K562 (cell line): Measurements from ENCODE around the gene CCDC106.

Experiments used
- GABPA ChIP-seq: fragments of 200-800 bp; sonication (Bioruptor generic); conservative IDR thresholded peaks from 2 replicates; pipeline ENCODE4 v1.6.1; 2016; ENCODE audit warnings: low read depth, missing genetic modification characterization, missing compliant biosample characterization
- RAD21 ChIP-seq, 2 experiments: fragments of 250-450 bp in 1 of 2; fragments of 450-650 bp in 1 of 2; sonication (Bioruptor Pico) in 1 of 2; formaldehyde crosslinking in 1 of 2; IDR thresholded peaks in 1 of 2; conservative IDR thresholded peaks in 1 of 2; 2 replicates each; pipeline versions ENCODE4 v1.4.0 to v1.8.0; 2020 to 2022; ENCODE audit warnings: mild to moderate bottlenecking in 2 of 2, moderate library complexity in 1 of 2
- TCFL5 ChIP-seq: fragments of 250-450 bp; sonication (Bioruptor Pico); conservative IDR thresholded peaks from 2 replicates; pipeline ENCODE4 v1.6.1; 2021; ENCODE audit warnings: mild to moderate bottlenecking, moderate library complexity, matching md5 sums
- TF ChIP-seq, protein P1 (sequence below), 3 experiments: fragments of 200-800 bp in 1 of 3; fragments of 250-450 bp in 1 of 3; fragments of 450-650 bp in 1 of 3; sonication (Bioruptor Pico) in 1 of 3; sonication (Bioruptor generic) in 1 of 3; formaldehyde crosslinking in 1 of 3; IDR thresholded peaks; 2 replicates each; pipeline versions ENCODE4 v1.6.1 to v1.8.0; 2016 to 2022; ENCODE audit warnings: mild to moderate bottlenecking in 2 of 3, missing genetic modification characterization in 2 of 3, missing compliant biosample characterization in 1 of 3, moderate library complexity in 1 of 3
- TF ChIP-seq, protein P2 (sequence below): sonication (generic); formaldehyde crosslinking; IDR thresholded peaks from 2 replicates; pipeline ENCODE4 v1.8.1; 2023; ENCODE audit warnings: mild to moderate bottlenecking, missing genetic modification reagents

DNA sequence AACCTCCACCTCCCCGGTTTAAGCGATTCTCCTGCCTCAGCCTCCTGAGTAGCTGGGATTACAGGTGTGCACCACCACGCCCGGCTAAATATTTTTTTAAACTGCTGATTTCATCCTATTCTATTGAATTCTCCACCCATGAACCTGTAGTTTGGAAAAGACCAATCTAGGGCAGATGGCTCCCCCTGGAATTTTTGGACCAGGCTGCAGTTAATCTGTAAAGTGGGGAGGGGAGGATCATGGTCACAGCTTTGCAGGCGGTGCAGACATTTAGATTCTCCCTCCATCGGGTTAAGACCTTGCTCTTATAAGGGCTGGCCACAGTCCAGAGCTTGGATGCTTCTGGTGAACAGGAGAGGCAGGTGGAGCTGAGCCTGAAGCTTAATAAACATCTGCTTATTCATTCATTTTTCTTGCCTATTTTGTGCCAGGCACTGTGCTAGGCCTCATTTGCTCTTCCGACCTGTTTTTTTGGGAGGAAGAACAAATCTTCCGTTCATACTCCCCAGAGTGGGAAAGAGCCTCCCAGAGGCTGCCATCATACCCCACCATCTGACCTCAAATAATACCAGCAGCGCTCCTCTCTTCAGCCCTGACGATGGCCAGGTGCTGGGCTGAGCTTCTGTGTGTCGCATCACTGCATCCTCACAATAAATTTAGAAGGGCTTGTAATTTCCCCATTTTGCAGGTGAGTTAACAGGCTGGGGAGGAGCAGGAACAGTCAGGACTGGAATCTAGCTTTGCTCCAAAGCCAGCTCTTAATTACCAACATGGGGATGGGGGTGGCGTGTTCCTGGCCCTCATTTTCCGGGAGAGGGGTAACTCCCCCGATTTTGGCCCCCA lies 902 bp upstream of the CCDC106 start:
- TF ChIP-seq, protein P1, sequence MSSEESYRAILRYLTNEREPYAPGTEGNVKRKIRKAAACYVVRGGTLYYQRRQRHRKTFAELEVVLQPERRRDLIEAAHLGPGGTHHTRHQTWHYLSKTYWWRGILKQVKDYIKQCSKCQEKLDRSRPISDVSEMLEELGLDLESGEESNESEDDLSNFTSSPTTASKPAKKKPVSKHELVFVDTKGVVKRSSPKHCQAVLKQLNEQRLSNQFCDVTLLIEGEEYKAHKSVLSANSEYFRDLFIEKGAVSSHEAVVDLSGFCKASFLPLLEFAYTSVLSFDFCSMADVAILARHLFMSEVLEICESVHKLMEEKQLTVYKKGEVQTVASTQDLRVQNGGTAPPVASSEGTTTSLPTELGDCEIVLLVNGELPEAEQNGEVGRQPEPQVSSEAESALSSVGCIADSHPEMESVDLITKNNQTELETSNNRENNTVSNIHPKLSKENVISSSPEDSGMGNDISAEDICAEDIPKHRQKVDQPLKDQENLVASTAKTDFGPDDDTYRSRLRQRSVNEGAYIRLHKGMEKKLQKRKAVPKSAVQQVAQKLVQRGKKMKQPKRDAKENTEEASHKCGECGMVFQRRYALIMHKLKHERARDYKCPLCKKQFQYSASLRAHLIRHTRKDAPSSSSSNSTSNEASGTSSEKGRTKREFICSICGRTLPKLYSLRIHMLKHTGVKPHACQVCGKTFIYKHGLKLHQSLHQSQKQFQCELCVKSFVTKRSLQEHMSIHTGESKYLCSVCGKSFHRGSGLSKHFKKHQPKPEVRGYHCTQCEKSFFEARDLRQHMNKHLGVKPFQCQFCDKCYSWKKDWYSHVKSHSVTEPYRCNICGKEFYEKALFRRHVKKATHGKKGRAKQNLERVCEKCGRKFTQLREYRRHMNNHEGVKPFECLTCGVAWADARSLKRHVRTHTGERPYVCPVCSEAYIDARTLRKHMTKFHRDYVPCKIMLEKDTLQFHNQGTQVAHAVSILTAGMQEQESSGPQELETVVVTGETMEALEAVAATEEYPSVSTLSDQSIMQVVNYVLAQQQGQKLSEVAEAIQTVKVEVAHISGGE (CRISPR knock-in tag; IDR thresholded peaks at IDR 0.05) = no peak
- TF ChIP-seq GABPA (tag) = no peak
- TF ChIP-seq, protein P2, sequence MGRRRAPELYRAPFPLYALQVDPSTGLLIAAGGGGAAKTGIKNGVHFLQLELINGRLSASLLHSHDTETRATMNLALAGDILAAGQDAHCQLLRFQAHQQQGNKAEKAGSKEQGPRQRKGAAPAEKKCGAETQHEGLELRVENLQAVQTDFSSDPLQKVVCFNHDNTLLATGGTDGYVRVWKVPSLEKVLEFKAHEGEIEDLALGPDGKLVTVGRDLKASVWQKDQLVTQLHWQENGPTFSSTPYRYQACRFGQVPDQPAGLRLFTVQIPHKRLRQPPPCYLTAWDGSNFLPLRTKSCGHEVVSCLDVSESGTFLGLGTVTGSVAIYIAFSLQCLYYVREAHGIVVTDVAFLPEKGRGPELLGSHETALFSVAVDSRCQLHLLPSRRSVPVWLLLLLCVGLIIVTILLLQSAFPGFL (CRISPR knock-in tag) = no peak
- no peak for TF ChIP-seq RAD21 (CRISPR knock-in tag; conservative IDR thresholded peaks at IDR 0.05 in 1 of 2, IDR thresholded peaks at IDR 0.05 in 1 of 2)
- TF ChIP-seq TCFL5 (CRISPR knock-in tag) = no peak
